ENCODE results near the gene UBALD2.

GRCh38 chr17:76266244-76266938, 1.2 kb downstream of the UBALD2 start:
- no peak for TF ChIP-seq CTCF (IDR thresholded peaks at IDR 0.05; ENCODE audit: extremely low read depth in 1 of 2, insufficient read depth in 1 of 2, low read depth in 1 of 2, low read length in 2 of 2)
- TF ChIP-seq POLR2A (IDR thresholded peaks at IDR 0.05; ENCODE audit: low read depth, low read length): no peak
- no peak for TF ChIP-seq EZH2 (IDR thresholded peaks at IDR 0.05; ENCODE audit: borderline replicate concordance, low read depth, low read length, severe bottlenecking)
- no peak for TF ChIP-seq MAX (IDR thresholded peaks at IDR 0.05; ENCODE audit: insufficient read depth, insufficient read length)

Measured in endothelial cell of umbilical vein (primary cell).